PC-9 (cell line): ENCODE results near the gene ANO7.

ENCODE experiments used
- EZH2 ChIP-seq: fragments of 200-600 bp; sonication (generic); IDR thresholded peaks from 2 replicates; pipeline ENCODE4 v1.8.0; 2017; ENCODE audit warnings: antibody characterized with exemption, low read depth
- TF ChIP-seq, protein P1 (sequence below): fragments of 200-600 bp; sonication (generic); conservative IDR thresholded peaks from 2 replicates; pipeline ENCODE4 v1.6.1; 2017; ENCODE audit warnings: mixed run types, antibody characterized with exemption, mild to moderate bottlenecking, moderate library complexity

- TF ChIP-seq, protein P1, sequence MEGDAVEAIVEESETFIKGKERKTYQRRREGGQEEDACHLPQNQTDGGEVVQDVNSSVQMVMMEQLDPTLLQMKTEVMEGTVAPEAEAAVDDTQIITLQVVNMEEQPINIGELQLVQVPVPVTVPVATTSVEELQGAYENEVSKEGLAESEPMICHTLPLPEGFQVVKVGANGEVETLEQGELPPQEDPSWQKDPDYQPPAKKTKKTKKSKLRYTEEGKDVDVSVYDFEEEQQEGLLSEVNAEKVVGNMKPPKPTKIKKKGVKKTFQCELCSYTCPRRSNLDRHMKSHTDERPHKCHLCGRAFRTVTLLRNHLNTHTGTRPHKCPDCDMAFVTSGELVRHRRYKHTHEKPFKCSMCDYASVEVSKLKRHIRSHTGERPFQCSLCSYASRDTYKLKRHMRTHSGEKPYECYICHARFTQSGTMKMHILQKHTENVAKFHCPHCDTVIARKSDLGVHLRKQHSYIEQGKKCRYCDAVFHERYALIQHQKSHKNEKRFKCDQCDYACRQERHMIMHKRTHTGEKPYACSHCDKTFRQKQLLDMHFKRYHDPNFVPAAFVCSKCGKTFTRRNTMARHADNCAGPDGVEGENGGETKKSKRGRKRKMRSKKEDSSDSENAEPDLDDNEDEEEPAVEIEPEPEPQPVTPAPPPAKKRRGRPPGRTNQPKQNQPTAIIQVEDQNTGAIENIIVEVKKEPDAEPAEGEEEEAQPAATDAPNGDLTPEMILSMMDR = no peak
- TF ChIP-seq EZH2 = no peak
Measured at GRCh38 chr2:241140445-241140840, 48.0 kb upstream of the ANO7 start.
